Uterus (tissue), 4 donors: ENCODE measurements around the gene MRTFB. TPM values are rescaled to one million over a fixed set of nuclear protein-coding genes. Genes with fewer than 3 reads are reported as not detected.

Source experiments
- DNase-seq, 2 donors: peaks; one replicate each; pipeline ENCODE4 v3.0.0-alpha.2; 2019 to 2020
- H3K27ac ChIP-seq, 2 donors: fragments of 200-600 bp; sonication (generic); 1 replicate in 1 of 2; 2 replicates in 1 of 2; pipeline ENCODE4 v1.5.1; 2016 to 2018
- H3K27me3 ChIP-seq, 2 donors: fragments of 200-600 bp; sonication (generic); one replicate each; pipeline ENCODE4 v1.5.1; 2018 to 2019; ENCODE audit warnings: control low read depth in 1 of 2
- H3K36me3 ChIP-seq, 2 donors: fragments of 200-600 bp; sonication (generic); one replicate each; pipeline ENCODE4 v1.5.1; 2019; ENCODE audit warnings: control low read depth in 1 of 2
- H3K4me1 ChIP-seq, 2 donors: fragments of 200-600 bp; sonication (generic); one replicate each; pipeline ENCODE4 v1.5.1; 2018 to 2019; ENCODE audit warnings: control low read depth in 1 of 2
- H3K4me3 ChIP-seq, 2 donors: fragments of 200-600 bp; sonication (generic); 1 replicate in 1 of 2; 2 replicates in 1 of 2; pipeline ENCODE4 v1.5.1; 2018 to 2019; ENCODE audit warnings: mild to moderate bottlenecking in 1 of 2
- H3K9me3 ChIP-seq, 2 donors: fragments of 200-600 bp; sonication (generic); one replicate each; pipeline ENCODE4 v1.5.1; 2019; ENCODE audit warnings: control low read depth in 1 of 2
- POLR2A ChIP-seq, 2 donors: fragments of 450-650 bp; IDR thresholded peaks; one replicate each; pipeline ENCODE4 v1.6.1; 2016; ENCODE audit warnings: antibody characterized with exemption in 2 of 2, mild to moderate bottlenecking in 1 of 2, moderate library complexity in 1 of 2
- intact Hi-C: fragments of 100-400 bp; cut with DNase I; formaldehyde crosslinking; loops from one replicate; pipeline ENCODE4 v1.15.1; 2023; ENCODE audit warnings: low total_unique reads
- total RNA-seq, 4 donors: library from RNA; depleted of rRNA in 3 of 4; stranded (reverse); fragments of >200 nt in 3 of 4; gene quantifications; one replicate each; pipeline versions ENCODE4 v1.1.0 to v1.2.4, GENCODE V29; 2014 to 2023
- TF ChIP-seq, protein P1 (sequence below), 4 experiments: fragments of 200-600 bp in 2 of 4; fragments of 450-650 bp in 2 of 4; sonication (generic) in 2 of 4; IDR thresholded peaks; one replicate each; pipeline ENCODE4 v1.5.1; 2016 to 2019; ENCODE audit warnings: antibody characterized with exemption in 4 of 4, mild to moderate bottlenecking in 2 of 4, moderate library complexity in 1 of 4
- donor health status: DM: yes; HTN: yes; CAD: no.

MRTFB gene
- total RNA-seq, 4 donors from 2014 or later, result 49.8 to 178 (median 75.1) TPM

DNA sequence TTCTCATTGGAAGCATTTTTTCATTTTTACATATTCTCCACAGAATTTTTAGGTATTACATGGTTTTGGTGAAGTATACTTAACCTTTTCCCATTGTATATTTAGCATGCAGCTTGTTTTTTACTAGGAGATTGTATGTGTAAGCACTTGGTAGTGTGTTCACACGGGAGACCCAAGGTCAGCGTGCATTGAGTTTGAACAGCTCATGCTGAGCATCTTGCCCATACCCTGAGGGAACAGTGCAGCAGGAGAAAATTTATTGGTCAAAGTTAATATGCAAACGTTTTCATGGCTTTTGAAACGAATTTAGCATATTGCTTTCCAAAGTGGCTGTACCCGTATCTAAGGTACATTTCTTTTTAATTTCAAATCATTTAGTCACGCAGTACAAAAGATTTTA is 168.7 kb downstream of the MRTFB start:
- no peak for DNase-seq
- no peak overlapping the region for H3K27ac ChIP-seq
- intact Hi-C loops, result no loop called here

DNA sequence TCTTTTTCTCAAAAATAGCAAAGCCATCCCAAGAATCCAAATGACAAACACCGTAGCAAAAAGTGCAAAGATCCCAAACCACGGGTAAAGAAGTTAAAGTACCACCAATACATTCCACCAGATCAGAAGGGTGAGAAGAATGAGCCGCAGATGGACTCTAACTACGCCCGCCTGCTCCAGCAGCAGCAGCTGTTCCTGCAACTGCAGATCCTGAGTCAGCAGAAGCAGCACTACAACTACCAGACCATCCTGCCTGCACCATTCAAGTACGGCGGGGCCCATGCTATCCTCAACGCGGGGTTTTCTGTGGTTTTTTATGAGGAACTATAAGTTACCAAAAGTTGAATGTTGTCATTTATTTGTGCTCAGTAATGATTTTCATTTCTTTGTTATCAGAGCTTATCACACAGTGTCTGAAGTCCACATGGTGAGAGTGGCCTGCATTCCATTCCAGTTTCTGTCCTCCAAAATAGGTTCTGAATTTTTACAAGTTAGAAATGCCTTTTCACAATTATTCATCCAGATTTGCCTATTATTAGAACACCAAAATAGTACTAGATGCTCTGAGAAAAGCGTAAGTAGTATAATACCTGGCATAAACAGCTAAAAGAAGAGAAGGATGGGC is 169.2 kb downstream of the MRTFB start:
- Histone ChIP-seq H3K27me3 (no peaks in the 10 kb centered on the region), H3K36me3 (no peaks in the 10 kb centered on the region), H3K27ac (no peak overlapping the region), H3K4me3 (no peak overlapping the region), H3K9me3 (no peaks in the 10 kb centered on the region), H3K4me1 (no peaks in the 10 kb centered on the region)
- TF ChIP-seq, protein P1, sequence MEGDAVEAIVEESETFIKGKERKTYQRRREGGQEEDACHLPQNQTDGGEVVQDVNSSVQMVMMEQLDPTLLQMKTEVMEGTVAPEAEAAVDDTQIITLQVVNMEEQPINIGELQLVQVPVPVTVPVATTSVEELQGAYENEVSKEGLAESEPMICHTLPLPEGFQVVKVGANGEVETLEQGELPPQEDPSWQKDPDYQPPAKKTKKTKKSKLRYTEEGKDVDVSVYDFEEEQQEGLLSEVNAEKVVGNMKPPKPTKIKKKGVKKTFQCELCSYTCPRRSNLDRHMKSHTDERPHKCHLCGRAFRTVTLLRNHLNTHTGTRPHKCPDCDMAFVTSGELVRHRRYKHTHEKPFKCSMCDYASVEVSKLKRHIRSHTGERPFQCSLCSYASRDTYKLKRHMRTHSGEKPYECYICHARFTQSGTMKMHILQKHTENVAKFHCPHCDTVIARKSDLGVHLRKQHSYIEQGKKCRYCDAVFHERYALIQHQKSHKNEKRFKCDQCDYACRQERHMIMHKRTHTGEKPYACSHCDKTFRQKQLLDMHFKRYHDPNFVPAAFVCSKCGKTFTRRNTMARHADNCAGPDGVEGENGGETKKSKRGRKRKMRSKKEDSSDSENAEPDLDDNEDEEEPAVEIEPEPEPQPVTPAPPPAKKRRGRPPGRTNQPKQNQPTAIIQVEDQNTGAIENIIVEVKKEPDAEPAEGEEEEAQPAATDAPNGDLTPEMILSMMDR (IDR thresholded peaks at IDR 0.05), result no peak
- TF ChIP-seq POLR2A (IDR thresholded peaks at IDR 0.05), result no peak
- no peak for DNase-seq
- intact Hi-C loops, result no loop called here

More for the DNA sequence above, 168.7 kb downstream of the MRTFB start:
- no peaks in the 10 kb centered on the region for H3K4me1 ChIP-seq
- H3K36me3 ChIP-seq, result no peaks in the 10 kb centered on the region
- TF ChIP-seq, protein P1 (IDR thresholded peaks at IDR 0.05), result no peak
- TF ChIP-seq POLR2A (IDR thresholded peaks at IDR 0.05), result no peak
- H3K27me3 ChIP-seq, result no peaks in the 10 kb centered on the region
- no peak overlapping the region for H3K4me3 ChIP-seq
- H3K9me3 ChIP-seq, result no peaks in the 10 kb centered on the region

DNA sequence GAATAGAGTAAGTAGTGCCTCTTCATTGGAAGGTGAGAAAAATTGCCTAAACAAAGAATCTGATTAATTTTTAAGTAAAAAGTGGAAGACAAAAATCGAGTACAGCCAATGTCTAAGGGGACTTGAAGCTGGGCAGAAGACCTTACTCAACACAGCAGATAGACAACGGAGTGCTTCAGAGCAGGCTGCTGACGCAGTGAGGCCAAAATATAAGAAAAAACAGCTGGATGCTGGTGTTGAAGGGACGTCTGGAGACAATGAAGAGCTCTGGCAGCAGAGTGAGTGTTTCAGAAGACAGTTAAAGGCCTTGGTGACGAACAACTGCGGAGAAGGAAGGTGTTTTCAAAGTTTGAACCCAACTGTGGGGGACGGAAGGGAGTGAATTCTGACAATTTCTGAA is 169.8 kb downstream of the MRTFB start:
- no peaks in the 10 kb centered on the region for H3K36me3 ChIP-seq
- H3K4me1 ChIP-seq, result no peaks in the 10 kb centered on the region
- no peaks in the 10 kb centered on the region for H3K9me3 ChIP-seq
- TF ChIP-seq, protein P1 (IDR thresholded peaks at IDR 0.05), result no peak
- no peak for TF ChIP-seq POLR2A (IDR thresholded peaks at IDR 0.05)
- intact Hi-C loops, result no loop called here
- no peak overlapping the region for H3K27ac ChIP-seq
- H3K4me3 ChIP-seq, result no peak overlapping the region
- DNase-seq, result no peak
- H3K27me3 ChIP-seq, result no peaks in the 10 kb centered on the region

DNA sequence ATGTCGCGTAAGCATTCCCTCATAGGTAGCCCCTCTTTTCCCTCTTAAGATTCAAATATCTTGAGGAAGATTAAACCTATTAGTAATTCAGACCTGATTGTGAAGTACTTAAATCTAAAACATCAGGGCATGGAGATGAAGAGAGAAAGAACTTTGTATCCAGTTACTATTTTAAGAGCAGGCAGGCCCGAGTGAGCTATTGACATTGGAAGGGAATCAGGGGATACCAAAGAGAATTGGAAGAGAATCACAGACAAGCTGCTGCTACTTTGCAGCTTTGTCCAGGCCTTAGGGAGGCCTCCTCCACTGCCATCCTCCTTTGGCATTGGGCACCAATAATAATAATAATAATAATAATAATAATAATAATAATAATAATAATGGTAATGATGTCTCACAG is 170.5 kb downstream of the MRTFB start:
- no peak overlapping the region for H3K27ac ChIP-seq
- intact Hi-C loops, result no loop called here
- no peak overlapping the region for H3K4me3 ChIP-seq
- no peaks in the 10 kb centered on the region for H3K36me3 ChIP-seq
- H3K27me3 ChIP-seq, result no peaks in the 10 kb centered on the region
- TF ChIP-seq, protein P1 (IDR thresholded peaks at IDR 0.05), result no peak
- no peak for TF ChIP-seq POLR2A (IDR thresholded peaks at IDR 0.05)
- H3K4me1 ChIP-seq, result no peaks in the 10 kb centered on the region
- no peaks in the 10 kb centered on the region for H3K9me3 ChIP-seq
- no peak for DNase-seq

DNA sequence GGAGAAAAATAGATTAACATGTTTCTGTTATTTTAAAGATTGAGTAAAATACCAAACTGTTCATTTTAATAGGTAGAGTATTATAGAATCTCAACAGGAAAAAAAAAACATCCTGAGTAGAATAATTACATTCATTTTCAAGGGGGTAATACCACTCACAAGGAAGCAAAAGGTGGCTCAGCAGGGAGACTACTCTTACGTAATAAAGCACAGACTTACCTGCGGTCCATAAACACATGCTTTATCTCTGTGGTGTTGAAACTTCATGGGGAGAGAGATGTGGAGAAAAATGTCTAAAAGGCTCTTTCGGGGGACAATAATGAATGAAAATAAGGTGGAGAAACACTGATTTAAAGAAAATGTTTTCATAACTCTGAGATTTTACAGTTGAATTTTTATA is 171.7 kb downstream of the MRTFB start:
- Histone ChIP-seq H3K9me3 (no peaks in the 10 kb centered on the region), H3K27me3 (no peaks in the 10 kb centered on the region), H3K36me3 (no peaks in the 10 kb centered on the region), H3K4me3 (no peak overlapping the region), H3K4me1 (no peaks in the 10 kb centered on the region), H3K27ac (no peak overlapping the region)
- intact Hi-C loops, result no loop called here
- TF ChIP-seq, protein P1 (IDR thresholded peaks at IDR 0.05), result no peak
- TF ChIP-seq POLR2A (IDR thresholded peaks at IDR 0.05), result no peak
- no peak for DNase-seq
